Measurements from ENCODE around the gene PSMB1.
"Not testable (repeated sequence)": the region's sequence is repeated elsewhere in the genome, so short reads cannot be mapped to it uniquely, and the experiment has no call there.

PSMB1 gene

GRCh38 chr6:170502268-170502667 is 50.8 kb downstream of the PSMB1 start:
- FAIRE-seq, result not testable (repeated sequence)

GRCh38 chr6:170500955-170501590 is 52.0 kb downstream of the PSMB1 start:
- no peak for FAIRE-seq

- FAIRE-seq, result no peak
These were observed 55.2 kb downstream of the PSMB1 start for GRCh38 chr6:170497841-170498301.

GRCh38 chr6:170493354-170493753 is 59.8 kb downstream of the PSMB1 start:
- FAIRE-seq, result no peak

- no peak for FAIRE-seq
These were observed 62.8 kb downstream of the PSMB1 start for GRCh38 chr6:170490259-170490658.

- FAIRE-seq, result no peak
These were observed 63.3 kb downstream of the PSMB1 start for GRCh38 chr6:170489836-170490235.

GRCh38 chr6:170487707-170488329 is 65.3 kb downstream of the PSMB1 start:
- FAIRE-seq, result no peak

GRCh38 chr6:170485159-170485558 is 67.9 kb downstream of the PSMB1 start:
- no peak for FAIRE-seq
